SK-N-SH (cell line): ENCODE data around the gene FOXP1. TPM values are rescaled to one million over a fixed set of nuclear protein-coding genes. Genes with fewer than 3 reads are reported as not detected.

Experiments used
- CTCF ChIA-PET: fragments of 300-600, 350-600 bp; formaldehyde crosslinking; extraction: SDS; loops from one replicate; lab custom pipeline; 2021; lab: Yijun Ruan, JAX
- POLR2A ChIA-PET: fragments of 350-600 bp; sonication (Branson Sonifier 250); formaldehyde crosslinking; extraction: SDS; loops from one replicate; lab custom pipeline; 2020; ENCODE audit warnings: antibody characterized with exemption, inconsistent platforms; lab: Yijun Ruan, JAX
- DNase-seq: peaks from one replicate; pipeline ENCODE4 v3.0.0; 2012
- H2AFZ ChIP-seq: fragments of 200-600 bp; sonication (generic); 2 replicates; pipeline ENCODE4 v1.8.1; 2016; ENCODE audit warnings: antibody characterized with exemption, mild to moderate bottlenecking, low read depth
- H3F3A ChIP-seq: fragments of 200-600 bp; sonication (generic); replicated peaks from 2 replicates; pipeline ENCODE3; 2016; ENCODE audit warnings: antibody characterized with exemption, mild to moderate bottlenecking; ENCODE audit not compliant: insufficient read depth
- H3K27ac ChIP-seq, 2 experiments: fragments of 200-500 bp in 1 of 2; fragments of 200-600 bp in 1 of 2; sonication (Bioruptor generic) in 1 of 2; sonication (generic), shearing (Covaris generic) in 1 of 2; 2 replicates each; pipeline versions ENCODE4 v1.5.1 to v1.6.1; 2014 to 2016; ENCODE audit warnings: low read depth in 2 of 2, inconsistent platforms in 1 of 2, low read length in 1 of 2, mild to moderate bottlenecking in 1 of 2, mixed read lengths in 1 of 2
- H3K27me3 ChIP-seq: fragments of 200-600 bp; sonication (generic), shearing (Covaris generic); 2 replicates; pipeline ENCODE4 v1.6.1; 2016; ENCODE audit warnings: mixed run types; ENCODE audit not compliant: insufficient read depth
- H3K36me3 ChIP-seq, 2 experiments: fragments of 200-500 bp in 1 of 2; fragments of 200-600 bp in 1 of 2; sonication (Bioruptor generic) in 1 of 2; sonication (generic) in 1 of 2; replicated peaks in 1 of 2; 2 replicates each; pipeline versions ENCODE3 to v1.5.1; 2014 to 2016; ENCODE audit warnings: low read length in 1 of 2, mild to moderate bottlenecking in 1 of 2; ENCODE audit not compliant: insufficient read depth in 2 of 2, control insufficient read depth in 1 of 2
- H3K4me1 ChIP-seq, 2 experiments: fragments of 200-500 bp in 1 of 2; fragments of 200-600 bp in 1 of 2; sonication (Bioruptor generic) in 1 of 2; sonication (generic), shearing (Covaris generic) in 1 of 2; 2 replicates each; pipeline versions ENCODE4 v1.5.1 to v1.6.1; 2014 to 2016; ENCODE audit warnings: low read depth in 1 of 2, low read length in 1 of 2, mixed run types in 1 of 2; ENCODE audit not compliant: insufficient read depth in 2 of 2, control insufficient read depth in 1 of 2
- H3K4me2 ChIP-seq: fragments of 200-600 bp; sonication (generic), shearing (Covaris generic); 2 replicates; pipeline ENCODE4 v1.6.1; 2017; ENCODE audit warnings: mixed run types
- H3K4me3 ChIP-seq, 2 experiments: fragments of 200-500 bp in 1 of 2; fragments of 200-600 bp in 1 of 2; sonication (Bioruptor generic) in 1 of 2; sonication (generic), shearing (Covaris generic) in 1 of 2; 2 replicates each; pipeline versions ENCODE4 v1.5.1 to v1.8.1; 2014 to 2016; ENCODE audit warnings: low read depth in 2 of 2, inconsistent platforms in 1 of 2, low read length in 1 of 2, mild to moderate bottlenecking in 1 of 2, mixed read lengths in 1 of 2, moderate library complexity in 1 of 2
- H3K79me2 ChIP-seq: fragments of 200-600 bp; sonication (generic); 2 replicates; pipeline ENCODE4 v1.8.1; 2017; ENCODE audit warnings: mild to moderate bottlenecking; ENCODE audit not compliant: insufficient read depth
- H3K9ac ChIP-seq: fragments of 200-600 bp; sonication (generic); 2 replicates; pipeline ENCODE4 v1.6.1; 2017; ENCODE audit warnings: mixed run types
- H3K9me2 ChIP-seq: fragments of 200-600 bp; sonication (generic); 2 replicates; pipeline ENCODE4 v1.6.1; 2017; ENCODE audit warnings: mixed run types
- H3K9me3 ChIP-seq: fragments of 200-600 bp; sonication (generic); 2 replicates; pipeline ENCODE4 v1.6.1; 2017; ENCODE audit warnings: mixed run types, mild to moderate bottlenecking, moderate library complexity
- H4K20me1 ChIP-seq: fragments of 200-600 bp; sonication (generic); 2 replicates; pipeline ENCODE4 v1.6.1; 2017; ENCODE audit warnings: mild to moderate bottlenecking, mixed run types; ENCODE audit not compliant: insufficient read depth
- ELF1 ChIP-seq: IDR thresholded peaks from 2 replicates; pipeline ENCODE4 v1.4.0; 2012
- EZH2phosphoT487 ChIP-seq: fragments of 200-600 bp; sonication (generic); IDR thresholded peaks from 2 replicates; pipeline ENCODE4 v1.6.1; 2017; ENCODE audit warnings: low read depth, mixed run types, mild to moderate bottlenecking, antibody characterized with exemption, moderate library complexity, borderline replicate concordance
- FOSL2 ChIP-seq: IDR thresholded peaks from 2 replicates; pipeline ENCODE4 v1.4.0; 2012; ENCODE audit warnings: low read depth, mild to moderate bottlenecking, moderate library complexity, borderline replicate concordance
- FOXJ3 ChIP-seq: sonication (generic); formaldehyde crosslinking; IDR thresholded peaks from 2 replicates; pipeline ENCODE4 v1.5.1; 2020; ENCODE audit warnings: mild to moderate bottlenecking, missing genetic modification reagents
- GABPA ChIP-seq: IDR thresholded peaks from 2 replicates; pipeline ENCODE4 v1.4.0; 2012; ENCODE audit warnings: low read depth, mild to moderate bottlenecking
- GATA2 ChIP-seq: sonication (generic); formaldehyde crosslinking; IDR thresholded peaks from 2 replicates; pipeline ENCODE4 v1.5.0; 2020; ENCODE audit warnings: mild to moderate bottlenecking, missing genetic modification reagents
- JUND ChIP-seq: IDR thresholded peaks from 2 replicates; pipeline ENCODE4 v1.4.0; 2012
- MEF2A ChIP-seq: IDR thresholded peaks from 2 replicates; pipeline ENCODE4 v1.4.0; 2012; ENCODE audit warnings: low read depth, borderline replicate concordance
- MXI1 ChIP-seq: IDR thresholded peaks from 2 replicates; pipeline ENCODE4 v1.6.1; 2012; ENCODE audit warnings: mild to moderate bottlenecking, low read depth, low read length, improper control_type of control experiment
- NFIC ChIP-seq: IDR thresholded peaks from 2 replicates; pipeline ENCODE4 v1.4.0; 2012; ENCODE audit warnings: borderline replicate concordance
- NRF1 ChIP-seq: IDR thresholded peaks from 2 replicates; pipeline ENCODE4 v1.6.1; 2012; ENCODE audit warnings: low read depth, mild to moderate bottlenecking, low read length
- RAD21 ChIP-seq: IDR thresholded peaks from 2 replicates; pipeline ENCODE4 v1.6.1; 2012; ENCODE audit warnings: mild to moderate bottlenecking, low read length
- RCOR1 ChIP-seq: fragments of 150-350 bp; IDR thresholded peaks from 2 replicates; pipeline ENCODE4 v1.6.1; 2017; ENCODE audit warnings: antibody characterized with exemption, low read length
- RFX5 ChIP-seq: IDR thresholded peaks from 2 replicates; pipeline ENCODE4 v1.6.1; 2012; ENCODE audit warnings: mild to moderate bottlenecking, improper control_type of control experiment, low read length
- SIN3A ChIP-seq: IDR thresholded peaks from 2 replicates; pipeline ENCODE4 v1.6.1; 2012; ENCODE audit warnings: low read depth, mild to moderate bottlenecking, low read length, moderate library complexity, borderline replicate concordance
- SMC3 ChIP-seq: IDR thresholded peaks from 2 replicates; pipeline ENCODE4 v1.6.1; 2012; ENCODE audit warnings: low read depth, low read length, improper control_type of control experiment
- TEAD4 ChIP-seq: IDR thresholded peaks from 2 replicates; pipeline ENCODE4 v1.4.0; 2012; ENCODE audit warnings: mild to moderate bottlenecking, borderline replicate concordance; ENCODE audit not compliant: insufficient read depth
- YY1 ChIP-seq: IDR thresholded peaks from 2 replicates; pipeline ENCODE4 v1.4.0; 2012; ENCODE audit warnings: low read depth, mild to moderate bottlenecking
- WGBS: methylation state at CpG from one replicate; pipeline ENCODE4 v1.1.6; 2017; ENCODE audit warnings: low lambda C conversion rate; 5-methylcytosine and 5-hydroxymethylcytosine counted together
- polyA plus RNA-seq, 3 experiments: library from polyadenylated mRNA; depleted of rRNA; stranded (reverse); fragments of >200 nt; gene quantifications; 2 replicates each; pipeline ENCODE4 v1.2.3, GENCODE V29; 2012
- TF ChIP-seq, protein P1 (sequence below): IDR thresholded peaks from 2 replicates; pipeline ENCODE4; 2012
- TF ChIP-seq, protein P2 (sequence below): IDR thresholded peaks from 2 replicates; pipeline ENCODE4 v1.4.0; 2012; ENCODE audit warnings: low read depth
- TF ChIP-seq, protein P3 (sequence below): fragments of 150-350 bp; IDR thresholded peaks from 2 replicates; pipeline ENCODE4 v1.6.1; 2016; ENCODE audit warnings: mild to moderate bottlenecking, low read depth, low read length
- TF ChIP-seq, protein P4 (sequence below): IDR thresholded peaks from 2 replicates; pipeline ENCODE4 v1.6.1; 2012; ENCODE audit warnings: mild to moderate bottlenecking, low read depth, low read length, moderate library complexity
- TF ChIP-seq, protein P5 (sequence below): fragments of 200-600 bp; sonication (generic); IDR thresholded peaks from 2 replicates; pipeline ENCODE4 v1.6.1; 2017; ENCODE audit warnings: antibody characterized with exemption, mild to moderate bottlenecking, moderate library complexity
- TF ChIP-seq, protein P6 (sequence below): fragments of 150-350 bp; IDR thresholded peaks from 2 replicates; pipeline ENCODE4 v1.6.1; 2017; ENCODE audit warnings: antibody characterized with exemption, low read length, low read depth, borderline replicate concordance

The FOXP1 gene
- polyA plus RNA-seq, 1 of the 3 experiments (the other 2 are of a cell fraction), result 8.8 TPM

DNA sequence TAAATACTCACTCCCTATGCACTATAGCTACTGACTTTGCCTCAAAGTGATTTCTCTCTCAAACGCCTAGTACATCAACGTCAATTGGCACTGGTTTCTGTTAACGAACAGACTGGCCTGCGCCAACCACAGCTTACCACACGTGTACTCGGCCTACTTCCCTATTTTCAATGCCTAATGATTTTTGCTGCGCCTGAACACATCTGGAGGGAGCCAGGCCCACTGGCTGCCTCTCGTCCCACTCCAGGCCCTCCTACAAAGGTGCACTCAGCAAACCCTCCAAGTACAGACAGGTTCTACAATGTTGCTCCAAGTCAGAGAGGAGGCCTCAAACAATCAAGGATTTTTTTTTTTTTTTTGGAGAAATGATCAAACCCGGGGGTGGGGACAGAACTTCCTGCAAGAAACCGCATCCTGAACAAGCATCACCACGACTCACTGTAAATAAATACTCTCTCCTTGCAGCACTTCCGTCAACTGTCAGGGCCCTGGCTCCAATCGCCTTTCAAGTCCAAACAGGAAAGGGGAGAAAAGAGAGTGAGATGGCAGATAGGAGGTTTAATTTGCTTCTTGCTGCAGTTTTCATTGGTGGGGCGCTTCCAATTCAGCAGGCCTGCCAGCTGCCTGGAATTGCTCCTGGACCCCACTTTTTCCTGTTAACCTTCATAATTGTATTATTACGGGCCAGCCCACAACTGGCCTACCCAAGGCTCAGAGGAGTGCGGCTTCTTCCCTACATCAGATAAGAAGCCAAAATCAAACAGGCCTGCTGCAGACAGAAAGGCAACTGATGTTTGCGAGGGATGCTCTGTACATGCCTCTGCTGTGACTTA is 139.3 kb downstream of the FOXP1 start:
- Histone ChIP-seq H4K20me1 (no peaks in the 10 kb centered on the region), H2AFZ (no peak overlapping the region), H3K9me2 (no peaks in the 10 kb centered on the region), H3K27me3 (no peaks in the 10 kb centered on the region), H3K4me3 (peak overlapping the region in 1 of 2 experiments; percentile 33; a peak in 2 of 4 replicates), H3F3A (peaks cover 14% of the 10 kb centered on the region), H3K9me3 (no peaks in the 10 kb centered on the region), H3K36me3 (no peaks in the 10 kb centered on the region), H3K4me1 (peaks cover 24 to 44% of the 10 kb centered on the region in 2 experiments), H3K79me2 (peaks cover 96% of the 10 kb centered on the region), H3K9ac (peak overlapping the region; percentile 31; the same call in 1 of the 2 replicates), H3K27ac (peak overlapping the region; percentile 73 to 93), H3K4me2 (peak overlapping the region; percentile 49)
- POLR2A ChIA-PET, result interaction anchor here (0.5 to 1.3 kb wide), 2 partner anchors 83 to 98 kb away, joined by 3 to 5 read pairs; no protein-coding TSS in a partner anchor
- WGBS, result 56% methylated on average over 17 of the region's 17 CpGs
- CTCF ChIA-PET, result interaction anchor here (0.9 to 1.9 kb wide), 4 partner anchors 15 to 438 kb away, joined by 3 to 5 read pairs (median 5); no protein-coding TSS in a partner anchor
- peak; percentile 73 for DNase-seq
- TF ChIP-seq EZH2phosphoT487, result no peak
- TF ChIP-seq, protein P1, sequence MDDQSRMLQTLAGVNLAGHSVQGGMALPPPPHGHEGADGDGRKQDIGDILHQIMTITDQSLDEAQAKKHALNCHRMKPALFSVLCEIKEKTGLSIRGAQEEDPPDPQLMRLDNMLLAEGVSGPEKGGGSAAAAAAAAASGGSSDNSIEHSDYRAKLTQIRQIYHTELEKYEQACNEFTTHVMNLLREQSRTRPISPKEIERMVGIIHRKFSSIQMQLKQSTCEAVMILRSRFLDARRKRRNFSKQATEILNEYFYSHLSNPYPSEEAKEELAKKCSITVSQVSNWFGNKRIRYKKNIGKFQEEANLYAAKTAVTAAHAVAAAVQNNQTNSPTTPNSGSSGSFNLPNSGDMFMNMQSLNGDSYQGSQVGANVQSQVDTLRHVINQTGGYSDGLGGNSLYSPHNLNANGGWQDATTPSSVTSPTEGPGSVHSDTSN, result 0 out of 2 replicates have a peak, but pooled peaks have one; percentile 29
- peak; percentile 21; the same call in 1 of the 2 replicates for TF ChIP-seq NFIC
- peak; percentile 46; the same call in 1 of the 2 replicates for TF ChIP-seq JUND
- no peak for TF ChIP-seq MEF2A
- TF ChIP-seq MXI1, result peak; percentile 45
- TF ChIP-seq FOXJ3 (CRISPR knock-in tag), result no peak
- TF ChIP-seq GABPA, result no peak
- no peak for TF ChIP-seq FOSL2
- TF ChIP-seq, protein P2, sequence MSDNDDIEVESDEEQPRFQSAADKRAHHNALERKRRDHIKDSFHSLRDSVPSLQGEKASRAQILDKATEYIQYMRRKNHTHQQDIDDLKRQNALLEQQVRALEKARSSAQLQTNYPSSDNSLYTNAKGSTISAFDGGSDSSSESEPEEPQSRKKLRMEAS, result no peak
- TF ChIP-seq YY1, result no peak
- 0 out of 2 replicates have a peak, but pooled peaks have one; percentile 51 for TF ChIP-seq SIN3A
- TF ChIP-seq, protein P3, sequence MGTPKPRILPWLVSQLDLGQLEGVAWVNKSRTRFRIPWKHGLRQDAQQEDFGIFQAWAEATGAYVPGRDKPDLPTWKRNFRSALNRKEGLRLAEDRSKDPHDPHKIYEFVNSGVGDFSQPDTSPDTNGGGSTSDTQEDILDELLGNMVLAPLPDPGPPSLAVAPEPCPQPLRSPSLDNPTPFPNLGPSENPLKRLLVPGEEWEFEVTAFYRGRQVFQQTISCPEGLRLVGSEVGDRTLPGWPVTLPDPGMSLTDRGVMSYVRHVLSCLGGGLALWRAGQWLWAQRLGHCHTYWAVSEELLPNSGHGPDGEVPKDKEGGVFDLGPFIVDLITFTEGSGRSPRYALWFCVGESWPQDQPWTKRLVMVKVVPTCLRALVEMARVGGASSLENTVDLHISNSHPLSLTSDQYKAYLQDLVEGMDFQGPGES, result no peak
- TF ChIP-seq RFX5, result no peak
- 0 out of 2 replicates have a peak, but pooled peaks have one; percentile 3 for TF ChIP-seq SMC3
- TF ChIP-seq, protein P4, sequence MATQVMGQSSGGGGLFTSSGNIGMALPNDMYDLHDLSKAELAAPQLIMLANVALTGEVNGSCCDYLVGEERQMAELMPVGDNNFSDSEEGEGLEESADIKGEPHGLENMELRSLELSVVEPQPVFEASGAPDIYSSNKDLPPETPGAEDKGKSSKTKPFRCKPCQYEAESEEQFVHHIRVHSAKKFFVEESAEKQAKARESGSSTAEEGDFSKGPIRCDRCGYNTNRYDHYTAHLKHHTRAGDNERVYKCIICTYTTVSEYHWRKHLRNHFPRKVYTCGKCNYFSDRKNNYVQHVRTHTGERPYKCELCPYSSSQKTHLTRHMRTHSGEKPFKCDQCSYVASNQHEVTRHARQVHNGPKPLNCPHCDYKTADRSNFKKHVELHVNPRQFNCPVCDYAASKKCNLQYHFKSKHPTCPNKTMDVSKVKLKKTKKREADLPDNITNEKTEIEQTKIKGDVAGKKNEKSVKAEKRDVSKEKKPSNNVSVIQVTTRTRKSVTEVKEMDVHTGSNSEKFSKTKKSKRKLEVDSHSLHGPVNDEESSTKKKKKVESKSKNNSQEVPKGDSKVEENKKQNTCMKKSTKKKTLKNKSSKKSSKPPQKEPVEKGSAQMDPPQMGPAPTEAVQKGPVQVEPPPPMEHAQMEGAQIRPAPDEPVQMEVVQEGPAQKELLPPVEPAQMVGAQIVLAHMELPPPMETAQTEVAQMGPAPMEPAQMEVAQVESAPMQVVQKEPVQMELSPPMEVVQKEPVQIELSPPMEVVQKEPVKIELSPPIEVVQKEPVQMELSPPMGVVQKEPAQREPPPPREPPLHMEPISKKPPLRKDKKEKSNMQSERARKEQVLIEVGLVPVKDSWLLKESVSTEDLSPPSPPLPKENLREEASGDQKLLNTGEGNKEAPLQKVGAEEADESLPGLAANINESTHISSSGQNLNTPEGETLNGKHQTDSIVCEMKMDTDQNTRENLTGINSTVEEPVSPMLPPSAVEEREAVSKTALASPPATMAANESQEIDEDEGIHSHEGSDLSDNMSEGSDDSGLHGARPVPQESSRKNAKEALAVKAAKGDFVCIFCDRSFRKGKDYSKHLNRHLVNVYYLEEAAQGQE, result no peak
- TF ChIP-seq RAD21, result peak; percentile 33
- peak; percentile 79 for TF ChIP-seq RCOR1
- TF ChIP-seq, protein P5, sequence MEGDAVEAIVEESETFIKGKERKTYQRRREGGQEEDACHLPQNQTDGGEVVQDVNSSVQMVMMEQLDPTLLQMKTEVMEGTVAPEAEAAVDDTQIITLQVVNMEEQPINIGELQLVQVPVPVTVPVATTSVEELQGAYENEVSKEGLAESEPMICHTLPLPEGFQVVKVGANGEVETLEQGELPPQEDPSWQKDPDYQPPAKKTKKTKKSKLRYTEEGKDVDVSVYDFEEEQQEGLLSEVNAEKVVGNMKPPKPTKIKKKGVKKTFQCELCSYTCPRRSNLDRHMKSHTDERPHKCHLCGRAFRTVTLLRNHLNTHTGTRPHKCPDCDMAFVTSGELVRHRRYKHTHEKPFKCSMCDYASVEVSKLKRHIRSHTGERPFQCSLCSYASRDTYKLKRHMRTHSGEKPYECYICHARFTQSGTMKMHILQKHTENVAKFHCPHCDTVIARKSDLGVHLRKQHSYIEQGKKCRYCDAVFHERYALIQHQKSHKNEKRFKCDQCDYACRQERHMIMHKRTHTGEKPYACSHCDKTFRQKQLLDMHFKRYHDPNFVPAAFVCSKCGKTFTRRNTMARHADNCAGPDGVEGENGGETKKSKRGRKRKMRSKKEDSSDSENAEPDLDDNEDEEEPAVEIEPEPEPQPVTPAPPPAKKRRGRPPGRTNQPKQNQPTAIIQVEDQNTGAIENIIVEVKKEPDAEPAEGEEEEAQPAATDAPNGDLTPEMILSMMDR, result no peak
- TF ChIP-seq ELF1, result no peak
- TF ChIP-seq, protein P6, sequence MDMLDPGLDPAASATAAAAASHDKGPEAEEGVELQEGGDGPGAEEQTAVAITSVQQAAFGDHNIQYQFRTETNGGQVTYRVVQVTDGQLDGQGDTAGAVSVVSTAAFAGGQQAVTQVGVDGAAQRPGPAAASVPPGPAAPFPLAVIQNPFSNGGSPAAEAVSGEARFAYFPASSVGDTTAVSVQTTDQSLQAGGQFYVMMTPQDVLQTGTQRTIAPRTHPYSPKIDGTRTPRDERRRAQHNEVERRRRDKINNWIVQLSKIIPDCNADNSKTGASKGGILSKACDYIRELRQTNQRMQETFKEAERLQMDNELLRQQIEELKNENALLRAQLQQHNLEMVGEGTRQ, result no peak
- peak; percentile 97 for TF ChIP-seq GATA2
- TF ChIP-seq NRF1, result no peak
- TF ChIP-seq TEAD4, result no peak
